Renal cortex interstitium (tissue), 11 donors: ENCODE measurements around the gene CD248. TPM values are rescaled to one million over a fixed set of nuclear protein-coding genes. Genes with fewer than 3 reads are reported as not detected.
A peak's percentile ranks its signal among the peaks of the same experiment; 100 is the strongest.

ENCODE experiments used
- DNase-seq, 11 donors: peaks; one replicate each; pipeline ENCODE4 v3.0.0-alpha.2; 2013; ENCODE audit warnings: low read depth in 9 of 11, low spot score in 4 of 11; ENCODE audit errors: extremely low read depth in 1 of 11
- polyA plus RNA-seq, 3 donors: library from polyadenylated mRNA; unstranded; fragments of 120-200 nt; gene quantifications; one replicate each; pipeline ENCODE4 v1.2.1, GENCODE V29; 2013; ENCODE audit not compliant: insufficient read length in 3 of 3

Gene CD248
- polyA plus RNA-seq, 3 donors: 56.2 to 88.4 (median 60.0) TPM

DNA sequence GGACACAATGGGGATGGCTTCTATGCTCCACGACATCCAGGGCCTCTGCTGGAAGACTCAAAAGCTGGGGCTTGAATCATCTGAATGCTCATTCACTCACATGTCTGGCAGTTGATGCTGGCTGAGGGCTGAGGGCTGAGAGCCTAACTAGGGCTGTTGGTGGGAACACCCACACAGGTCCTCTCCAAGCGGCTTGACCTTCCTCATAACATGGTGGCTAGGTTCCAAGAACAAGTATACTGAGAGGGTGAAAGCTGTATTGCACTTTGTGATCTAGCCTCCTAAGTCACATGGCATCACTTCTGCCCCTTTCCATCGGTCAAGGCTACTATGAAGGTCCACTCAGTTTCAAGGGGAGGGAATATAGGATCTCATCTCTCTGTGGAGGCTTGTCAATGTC lies 17.7 kb downstream of the CD248 start:
- no peak for DNase-seq

DNA sequence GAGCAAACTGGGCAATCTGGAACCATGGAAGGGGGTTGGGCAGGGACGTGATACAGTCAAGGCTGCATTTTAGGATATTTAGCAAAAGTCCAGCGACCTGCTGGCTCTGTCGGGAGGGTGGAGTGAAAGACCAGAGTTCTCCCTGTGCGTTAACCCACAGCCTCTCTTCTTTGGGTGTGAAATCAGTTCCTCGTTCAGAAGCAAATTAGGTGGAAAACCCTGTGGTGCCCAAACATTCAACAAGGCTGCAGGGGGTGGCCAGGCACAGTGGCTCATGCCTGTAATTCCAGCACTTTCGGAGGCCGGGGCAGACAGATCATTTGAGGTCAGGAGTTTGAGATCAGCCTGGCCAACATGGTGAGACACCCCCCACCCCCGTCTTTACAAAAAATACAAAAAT lies 19.2 kb downstream of the CD248 start:
- no peak for DNase-seq

DNA sequence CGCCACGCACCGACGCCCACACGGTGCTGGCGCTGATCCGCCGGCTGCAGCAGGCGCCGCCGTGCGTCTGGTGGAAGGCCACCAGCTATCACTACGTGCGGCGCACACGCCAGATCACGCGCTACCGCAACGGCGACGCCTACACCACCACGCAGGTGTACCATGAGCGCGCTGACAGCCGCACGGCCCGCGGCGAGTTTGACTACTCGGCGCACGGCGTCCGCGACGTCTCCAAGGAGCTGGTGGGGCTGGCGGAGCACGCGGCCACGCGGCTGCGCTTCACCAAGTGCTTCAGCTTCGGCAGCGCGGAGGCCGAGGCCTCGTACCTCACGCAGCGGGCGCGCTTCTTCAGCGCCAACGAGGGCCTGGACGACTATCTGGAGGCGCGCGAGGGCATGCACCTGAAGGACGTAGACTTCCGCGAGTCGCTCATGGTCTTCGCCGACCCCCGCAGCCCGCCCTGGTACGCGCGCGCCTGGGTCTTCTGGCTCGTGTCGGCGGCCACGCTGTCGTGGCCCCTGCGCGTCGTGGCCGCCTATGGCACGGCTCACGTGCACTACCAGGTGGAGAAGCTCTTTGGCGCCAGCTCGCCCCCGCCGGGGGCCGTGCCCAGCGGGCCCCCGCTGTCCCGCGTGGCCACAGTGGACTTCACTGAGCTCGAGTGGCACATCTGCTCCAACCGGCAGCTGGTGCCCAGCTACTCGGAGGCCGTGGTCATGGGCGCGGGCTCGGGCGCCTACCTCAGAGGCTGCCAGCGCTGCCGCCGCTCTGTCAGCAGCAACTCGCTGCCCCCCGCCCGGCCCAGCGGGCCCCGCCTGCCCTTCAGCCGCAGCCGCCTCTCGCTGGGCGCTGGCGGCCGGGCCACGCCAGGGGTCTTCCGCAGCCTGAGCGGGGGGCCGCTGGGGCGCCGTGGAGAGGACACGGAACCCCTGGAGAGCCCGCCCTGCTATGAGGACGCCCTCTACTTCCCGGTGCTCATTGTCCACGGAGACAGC lies 21.9 kb downstream of the CD248 start:
- no peak for DNase-seq

DNA sequence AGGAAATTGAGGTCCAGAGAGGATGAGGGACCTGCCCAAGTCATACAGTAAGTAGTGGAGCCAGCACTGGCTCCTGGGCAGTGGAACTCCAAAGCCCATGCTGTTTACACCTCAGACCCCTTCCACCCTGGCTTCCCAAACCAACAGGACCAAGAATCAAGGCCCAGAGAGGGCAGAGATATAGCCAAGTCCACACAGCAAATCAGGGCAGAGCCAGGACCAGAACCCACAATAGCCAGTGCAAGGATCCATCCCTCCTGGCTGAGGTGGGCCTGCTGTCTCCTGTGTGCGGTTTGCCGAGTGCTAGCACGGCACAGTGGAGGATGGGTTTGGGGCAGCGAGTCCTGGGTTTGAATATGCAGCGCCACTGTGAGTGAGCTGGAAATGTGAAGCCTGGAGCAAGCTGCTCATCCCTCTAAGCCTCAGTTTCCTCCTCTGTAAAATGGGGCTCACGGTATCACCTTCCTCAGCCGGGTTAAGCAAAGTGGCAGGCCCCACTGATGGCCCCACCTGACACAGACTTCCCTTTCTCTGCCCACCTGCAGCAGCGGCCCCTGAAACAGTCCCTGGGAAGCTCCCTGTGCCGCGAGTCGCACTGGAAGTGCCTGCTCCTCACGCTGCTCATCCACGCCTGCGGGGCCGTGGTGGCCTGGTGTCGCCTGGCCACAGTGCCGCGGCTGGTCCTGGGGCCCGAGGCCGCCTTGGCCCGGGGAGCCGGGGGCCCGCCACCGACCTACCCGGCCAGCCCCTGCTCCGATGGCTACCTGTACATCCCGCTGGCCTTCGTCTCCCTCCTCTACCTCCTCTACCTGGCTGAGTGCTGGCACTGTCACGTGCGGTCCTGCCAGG lies 22.8 kb downstream of the CD248 start:
- DNase-seq: no peak

DNA sequence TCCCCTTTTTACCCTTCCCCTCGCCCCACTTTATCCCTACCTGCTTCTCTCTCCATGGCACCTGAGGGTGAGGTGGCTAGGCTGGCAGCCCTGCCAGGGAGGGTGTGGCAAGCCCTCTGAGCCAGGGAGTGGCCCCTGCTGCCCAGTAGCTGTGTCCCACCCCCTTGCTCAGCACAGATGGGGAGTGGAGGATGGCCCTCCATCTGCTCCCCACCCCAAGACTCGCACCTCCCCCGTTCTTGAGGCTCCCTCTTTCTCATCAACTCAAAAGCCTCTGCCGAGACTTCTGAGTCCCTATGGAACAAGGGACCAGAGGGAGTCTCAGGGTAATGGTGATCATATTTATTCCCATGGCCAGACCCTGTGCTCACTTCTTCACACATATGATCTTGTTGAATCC lies 23.5 kb downstream of the CD248 start:
- no peak for DNase-seq

DNA sequence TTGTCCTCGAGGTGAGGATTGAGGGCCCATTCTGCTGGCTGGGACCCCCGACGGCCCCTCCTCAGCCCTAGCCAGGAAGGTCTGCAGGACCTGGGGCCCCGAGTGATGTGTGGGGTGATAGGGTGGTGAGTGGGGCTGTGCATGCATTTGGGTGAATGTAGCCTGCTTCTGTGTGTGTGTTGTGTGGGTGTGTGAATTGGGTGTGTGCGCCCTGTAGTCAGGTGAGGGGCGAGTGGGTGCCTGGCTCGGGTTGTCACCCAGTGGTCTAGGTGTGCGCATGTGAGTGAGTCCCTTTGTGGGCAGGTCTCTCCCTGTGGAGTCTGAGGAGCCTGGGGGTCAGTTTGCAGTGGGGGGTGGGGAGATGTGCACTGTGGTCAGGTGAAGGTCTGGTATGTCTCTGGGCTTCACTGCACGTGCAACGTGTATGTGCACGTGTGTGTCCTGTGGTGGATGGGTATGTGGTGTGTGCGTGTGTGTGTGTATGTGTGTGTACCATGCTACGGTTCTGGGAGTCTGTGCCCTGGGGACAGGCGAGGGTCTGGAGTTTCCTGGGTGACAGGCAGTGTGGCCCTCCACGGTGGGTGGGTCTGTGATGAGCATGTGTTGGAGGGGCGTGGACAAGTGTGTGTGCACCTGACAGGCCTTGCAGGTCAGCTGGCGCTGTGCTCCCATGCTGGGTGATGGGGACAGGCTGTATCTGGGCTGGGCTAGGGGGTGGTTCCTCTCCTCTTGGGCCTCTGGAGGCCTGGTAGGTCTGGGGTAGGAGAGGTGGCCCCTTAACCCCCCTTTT lies 24.1 kb downstream of the CD248 start:
- DNase-seq: no peak

DNA sequence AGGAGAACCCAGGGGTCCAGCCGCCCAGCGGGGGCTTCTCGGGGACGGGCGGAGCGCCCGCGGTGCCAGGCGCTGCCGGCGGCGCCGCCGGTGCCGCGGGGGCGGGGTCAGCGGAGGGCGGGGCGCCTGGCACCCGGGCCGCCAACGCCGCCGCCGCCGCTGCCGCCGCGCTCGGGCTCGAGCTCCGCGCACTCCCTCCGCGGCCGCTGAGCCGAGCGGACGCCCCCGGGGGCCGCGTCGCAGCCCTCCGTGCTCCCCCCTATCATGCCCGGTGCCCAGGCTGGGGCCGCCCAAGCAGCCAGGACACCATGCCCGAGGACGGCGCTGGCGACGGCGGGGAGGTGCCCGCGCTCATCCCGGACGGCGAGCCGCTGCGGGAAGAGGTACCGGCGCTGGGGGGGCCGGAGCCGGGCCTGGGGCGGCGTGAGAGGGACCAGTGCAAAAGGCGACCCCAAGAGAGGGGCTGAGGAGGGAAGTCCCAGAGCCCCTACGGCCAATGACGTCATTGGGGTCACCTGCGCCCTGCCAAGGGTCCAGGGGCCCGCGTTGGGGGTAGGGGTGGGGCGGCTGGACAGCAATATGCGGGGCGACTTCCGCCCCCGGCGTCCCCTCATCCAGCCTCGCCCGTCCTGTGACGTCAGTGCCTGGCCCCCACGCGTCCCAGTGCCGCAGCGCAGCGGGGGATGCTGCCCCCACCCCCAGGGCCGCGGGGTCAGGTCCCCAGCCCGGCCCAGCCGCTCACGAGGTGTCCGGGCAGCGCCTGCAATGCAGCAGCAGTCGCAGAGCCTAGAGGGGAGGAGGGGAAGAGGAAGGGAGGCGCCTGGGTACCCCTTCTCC lies 24.9 kb downstream of the CD248 start, which contains the start of gene TMEM151A:
TSS of gene TMEM151A (plus strand) at position 189 of the 837 bp plus-strand sequence. CDS start at position 309, 120 bp downstream.
- no peak for DNase-seq

DNA sequence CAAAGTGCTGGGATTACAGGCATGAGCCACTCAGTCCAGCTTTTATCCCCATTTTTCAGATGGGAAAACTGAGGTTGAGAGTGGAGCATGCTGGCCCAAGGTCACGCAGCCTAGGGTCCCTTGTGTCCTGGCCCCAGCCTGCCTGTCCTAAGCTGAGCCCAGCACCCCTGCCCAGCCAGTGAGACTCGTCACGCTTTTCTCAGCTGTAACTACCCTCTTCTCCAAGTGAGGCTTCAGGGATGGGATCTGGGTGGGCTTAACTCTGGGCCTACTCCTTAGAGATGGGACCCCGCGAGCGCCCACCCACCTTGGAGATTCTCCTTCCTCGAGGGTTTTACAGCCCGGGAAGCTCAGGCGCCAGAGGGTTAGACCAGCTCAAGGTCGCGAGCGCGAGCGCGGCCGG lies 25.5 kb downstream of the CD248 start:
- DNase-seq: no peak

DNA sequence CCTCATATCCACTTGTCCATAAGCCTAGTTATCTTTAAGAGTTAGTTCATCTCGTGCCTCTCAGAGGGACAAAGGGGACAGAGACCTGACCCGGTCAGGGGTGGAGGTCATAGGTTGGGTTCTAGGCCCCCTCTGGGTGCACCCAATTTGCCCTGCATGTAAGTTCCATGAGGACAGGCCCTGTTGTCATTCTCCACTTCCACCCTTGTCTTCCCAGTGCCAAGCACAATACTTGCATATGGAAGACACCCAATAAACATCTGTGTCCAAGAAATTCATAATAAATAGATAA lies 26.6 kb downstream of the CD248 start:
- no peak for DNase-seq

DNA sequence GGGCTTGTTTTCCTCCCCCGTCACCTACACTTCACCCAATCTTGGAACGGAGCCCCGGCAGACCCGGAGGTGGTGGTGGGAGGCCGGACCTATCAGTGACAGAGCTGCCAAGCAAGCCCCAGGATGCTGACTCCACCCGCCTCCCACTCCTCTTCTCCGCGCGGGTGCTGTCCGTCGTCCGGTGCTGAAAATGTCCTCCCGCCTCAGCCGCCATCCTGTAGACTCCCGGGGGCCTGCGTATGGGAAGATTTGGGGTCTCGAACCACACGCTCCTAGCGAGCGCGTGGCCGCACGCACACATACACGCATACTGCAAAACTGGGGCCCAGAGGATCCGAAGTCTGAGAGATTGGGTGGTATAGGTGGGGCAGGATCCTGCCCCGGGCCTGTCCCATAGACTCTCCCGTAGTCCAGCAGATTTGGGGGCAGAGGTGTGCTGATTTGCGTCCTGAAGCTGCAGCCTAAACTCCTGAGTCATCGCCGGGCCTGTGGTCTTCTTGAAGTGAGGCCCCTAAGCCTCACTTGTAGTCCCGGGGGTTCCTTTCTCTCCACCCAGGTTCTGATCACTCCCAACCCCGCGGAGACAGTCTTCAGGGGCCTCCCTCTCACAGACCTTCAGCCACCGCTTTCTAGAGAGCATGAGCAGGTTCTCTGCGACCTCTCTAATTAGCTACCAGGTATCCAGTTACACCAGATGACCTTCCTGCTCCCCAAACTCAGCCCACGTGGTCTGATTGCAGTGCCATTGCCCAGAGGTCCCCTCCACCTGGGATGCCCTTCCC lies 27.1 kb downstream of the CD248 start:
- peak in 10 of 11 donors; percentile 60 to 82 (median 76) for DNase-seq

DNA sequence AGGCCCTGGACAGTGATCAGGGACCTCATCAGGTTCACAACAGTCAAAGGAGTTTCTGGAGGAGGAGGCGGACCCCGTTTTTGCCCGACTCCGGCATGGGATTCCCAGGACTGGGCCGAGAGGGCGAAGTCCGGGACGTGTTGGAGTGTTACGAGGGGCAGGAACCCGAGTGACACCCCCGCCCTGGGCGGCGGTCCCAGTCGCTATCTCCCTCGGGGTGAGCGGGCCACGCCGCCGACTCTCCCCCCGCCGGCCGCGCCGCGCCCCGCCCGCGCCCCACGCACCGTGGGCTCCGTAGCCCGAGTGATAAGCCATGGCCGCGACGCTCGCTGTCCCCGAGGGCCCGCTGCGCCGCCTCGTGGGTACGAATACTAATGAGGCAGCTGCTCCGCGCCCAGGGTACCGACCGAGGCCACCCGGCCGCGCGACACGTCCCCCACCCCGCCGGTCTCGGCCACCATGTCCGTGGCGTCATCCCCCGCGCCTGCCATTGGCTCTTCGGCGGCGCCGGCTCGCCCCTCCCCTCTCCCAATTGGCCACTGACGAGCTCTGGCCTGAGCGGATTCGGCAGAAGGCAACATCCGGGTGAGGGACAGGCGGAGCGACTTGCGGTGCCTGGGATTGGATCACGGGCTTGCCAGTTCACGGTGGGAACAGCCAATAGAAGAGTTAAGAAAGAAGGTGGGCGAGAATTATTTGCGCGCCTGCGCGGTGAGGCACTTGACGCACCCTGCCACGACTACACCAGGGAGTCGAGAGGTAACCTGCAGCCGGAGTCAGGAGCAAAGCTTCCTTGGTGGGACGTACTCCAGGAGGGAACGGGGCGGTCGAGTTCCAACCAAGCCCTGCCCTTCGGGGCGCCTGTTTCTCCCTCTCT lies 27.9 kb downstream of the CD248 start, which contains the start of gene YIF1A:
TSS of gene YIF1A (minus strand) at position 473 of the 877 bp plus-strand sequence. CDS start at position 315, 158 bp downstream.
- peak; percentile 92 to 99 (median 98) for DNase-seq

DNA sequence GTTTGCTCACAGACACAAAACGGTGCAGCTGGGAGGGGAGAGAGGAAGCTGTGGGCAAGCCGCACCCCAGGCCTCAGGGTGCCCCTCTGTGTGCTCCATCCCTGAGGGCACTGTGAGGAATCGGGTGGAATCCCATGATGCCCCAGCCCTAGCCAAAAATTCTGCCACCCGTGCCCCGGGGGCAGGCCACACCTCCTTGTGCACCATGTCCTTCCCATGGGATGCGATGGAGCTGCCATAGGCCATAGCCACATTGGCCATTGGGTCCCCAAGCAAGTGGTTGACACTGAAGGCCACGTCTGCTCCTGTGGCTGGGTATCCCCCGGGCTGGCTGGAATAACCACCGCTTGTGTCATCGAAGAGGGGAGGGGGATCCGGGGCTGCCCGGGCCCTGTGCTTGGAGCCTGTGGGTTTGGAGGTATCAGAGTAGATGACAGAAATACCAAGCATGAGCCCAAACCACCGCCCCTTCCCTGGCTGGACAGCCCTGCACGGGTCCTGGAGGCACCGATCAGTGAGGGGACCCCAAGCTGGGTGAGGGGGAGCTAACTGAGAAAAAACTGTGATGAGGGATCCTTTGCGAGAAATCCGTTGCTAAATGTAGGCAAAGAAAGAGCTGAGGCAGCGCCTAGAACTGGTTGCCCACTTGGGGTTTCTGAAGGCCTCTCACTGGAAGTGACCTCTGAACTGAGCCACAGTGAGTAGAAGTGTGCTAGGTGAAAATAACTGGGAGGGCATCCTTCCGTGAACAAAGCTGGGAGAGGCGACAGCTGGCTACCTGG lies 28.8 kb downstream of the CD248 start:
- no peak for DNase-seq

DNA sequence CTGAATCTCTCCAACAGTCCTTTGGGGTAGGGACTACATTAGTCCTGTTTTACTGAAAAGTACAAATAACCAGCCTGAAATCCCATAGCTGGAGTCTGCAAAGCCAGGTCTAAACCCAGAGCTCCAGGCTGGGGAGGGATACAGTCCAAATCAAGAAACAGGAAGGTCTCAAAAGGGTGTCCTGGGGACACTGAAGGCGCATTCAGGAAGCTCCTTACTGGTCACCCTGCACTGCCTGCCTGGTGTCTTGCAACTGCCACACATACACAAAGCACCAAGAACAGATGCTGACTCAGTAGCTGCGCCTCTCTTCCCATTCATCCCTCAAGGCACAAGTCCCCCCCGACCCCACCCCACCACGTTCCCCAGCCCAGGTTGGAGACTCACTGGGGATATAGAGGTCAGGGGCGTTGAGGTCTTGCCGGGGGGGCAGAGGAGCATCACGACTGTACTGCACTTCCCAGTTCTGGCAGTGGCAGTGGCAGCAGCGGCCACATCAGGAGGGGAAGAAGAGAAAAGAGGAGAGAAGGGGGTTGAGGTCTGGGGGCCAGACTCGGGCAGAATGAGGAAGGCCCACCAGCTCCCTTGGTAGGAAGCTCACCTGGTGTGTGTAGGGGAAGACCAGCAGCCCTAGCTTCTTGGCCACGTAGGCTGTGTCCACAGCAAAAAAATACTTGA lies 29.5 kb downstream of the CD248 start:
- DNase-seq: no peak

DNA sequence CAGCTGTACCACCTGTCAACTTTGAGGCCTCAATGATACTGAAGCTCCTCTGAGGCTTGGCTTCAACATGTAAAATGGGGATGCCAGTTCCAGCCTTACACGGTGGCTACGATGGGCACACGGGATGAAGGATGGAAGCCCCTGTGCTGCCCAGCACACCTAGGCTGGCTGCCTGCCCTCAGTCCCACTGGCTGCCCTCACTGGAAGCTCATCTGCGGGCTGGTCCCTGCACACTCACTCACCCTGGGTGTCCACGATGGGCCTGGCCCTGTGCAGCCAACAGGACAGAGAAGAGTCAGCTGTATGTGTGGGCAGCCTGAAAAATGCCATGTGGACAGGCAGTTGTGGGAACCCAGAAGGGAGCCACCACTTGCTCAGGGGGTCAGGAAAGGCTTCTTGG lies 30.1 kb downstream of the CD248 start:
- DNase-seq: no peak

DNA sequence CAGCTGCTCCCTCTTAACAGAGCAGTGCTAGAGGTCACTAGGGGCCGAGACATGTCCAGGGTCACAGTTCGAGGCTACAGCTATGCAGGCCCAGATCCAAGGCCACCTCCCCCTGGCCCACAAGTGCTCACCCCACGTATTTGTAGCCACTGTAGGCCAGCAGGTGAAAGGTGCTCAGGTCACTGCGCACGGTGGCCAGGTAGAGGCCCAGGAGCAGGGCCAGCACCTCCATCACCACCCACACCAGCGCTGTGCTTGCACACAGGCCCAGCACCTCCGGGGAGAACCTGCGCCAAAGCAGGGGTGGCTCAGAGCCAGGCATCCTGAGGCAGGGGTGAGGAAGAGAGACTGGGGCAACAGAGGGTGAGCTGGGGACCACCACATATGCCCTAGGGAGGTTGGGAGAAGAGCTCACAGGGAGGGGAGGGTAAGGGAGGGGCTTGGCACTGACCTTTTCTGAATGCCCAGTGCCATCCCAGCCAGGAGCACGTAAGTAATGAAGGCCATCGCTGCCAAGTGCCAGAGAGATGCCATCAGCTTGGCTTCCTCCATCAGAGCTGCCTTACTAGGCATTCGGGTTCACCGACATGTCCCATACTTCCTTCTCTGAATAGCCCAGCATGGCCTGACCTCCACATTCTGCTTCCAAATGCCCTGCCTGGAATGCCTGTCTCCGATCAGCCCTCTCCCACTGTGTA lies 31.4 kb downstream of the CD248 start:
- DNase-seq: no peak
